ENCODE measurements around the gene WWC2.

Gene WWC2

GRCh38 chr4:183348136-183348535, 249.1 kb downstream of the WWC2 start:
- no peak for TF ChIP-seq CTCF (IDR thresholded peaks at IDR 0.05; ENCODE audit: insufficient read depth, low read length)
- no peak overlapping the region for H3K4me3 ChIP-seq (replicated peaks; ENCODE audit: insufficient read depth, low read length)
- no peak for DNase-seq (ENCODE audit: low read depth in 1 of 2, low spot score in 1 of 2)
- H3K27ac ChIP-seq (replicated peaks): no peak overlapping the region
- H3K27me3 ChIP-seq (ENCODE audit: insufficient read depth, poor library complexity, severe bottlenecking): peaks cover under 1% of the 10 kb centered on the region

GRCh38 chr4:183348706-183349659, 249.9 kb downstream of the WWC2 start:
- H3K27me3 ChIP-seq (ENCODE audit: insufficient read depth, poor library complexity, severe bottlenecking): no peaks in the 10 kb centered on the region
- H3K4me3 ChIP-seq (replicated peaks; ENCODE audit: insufficient read depth, low read length): no peak overlapping the region
- TF ChIP-seq POLR2AphosphoS5 (IDR thresholded peaks at IDR 0.05; ENCODE audit: low read depth) (no peak), CTCF (IDR thresholded peaks at IDR 0.05; ENCODE audit: insufficient read depth, low read length) (no peak), SPI1 (IDR thresholded peaks at IDR 0.05; ENCODE audit: borderline replicate concordance, low read depth) (no peak), GABPA (IDR thresholded peaks at IDR 0.05; ENCODE audit: low read depth) (no peak)
- TF ChIP-seq, protein P1, sequence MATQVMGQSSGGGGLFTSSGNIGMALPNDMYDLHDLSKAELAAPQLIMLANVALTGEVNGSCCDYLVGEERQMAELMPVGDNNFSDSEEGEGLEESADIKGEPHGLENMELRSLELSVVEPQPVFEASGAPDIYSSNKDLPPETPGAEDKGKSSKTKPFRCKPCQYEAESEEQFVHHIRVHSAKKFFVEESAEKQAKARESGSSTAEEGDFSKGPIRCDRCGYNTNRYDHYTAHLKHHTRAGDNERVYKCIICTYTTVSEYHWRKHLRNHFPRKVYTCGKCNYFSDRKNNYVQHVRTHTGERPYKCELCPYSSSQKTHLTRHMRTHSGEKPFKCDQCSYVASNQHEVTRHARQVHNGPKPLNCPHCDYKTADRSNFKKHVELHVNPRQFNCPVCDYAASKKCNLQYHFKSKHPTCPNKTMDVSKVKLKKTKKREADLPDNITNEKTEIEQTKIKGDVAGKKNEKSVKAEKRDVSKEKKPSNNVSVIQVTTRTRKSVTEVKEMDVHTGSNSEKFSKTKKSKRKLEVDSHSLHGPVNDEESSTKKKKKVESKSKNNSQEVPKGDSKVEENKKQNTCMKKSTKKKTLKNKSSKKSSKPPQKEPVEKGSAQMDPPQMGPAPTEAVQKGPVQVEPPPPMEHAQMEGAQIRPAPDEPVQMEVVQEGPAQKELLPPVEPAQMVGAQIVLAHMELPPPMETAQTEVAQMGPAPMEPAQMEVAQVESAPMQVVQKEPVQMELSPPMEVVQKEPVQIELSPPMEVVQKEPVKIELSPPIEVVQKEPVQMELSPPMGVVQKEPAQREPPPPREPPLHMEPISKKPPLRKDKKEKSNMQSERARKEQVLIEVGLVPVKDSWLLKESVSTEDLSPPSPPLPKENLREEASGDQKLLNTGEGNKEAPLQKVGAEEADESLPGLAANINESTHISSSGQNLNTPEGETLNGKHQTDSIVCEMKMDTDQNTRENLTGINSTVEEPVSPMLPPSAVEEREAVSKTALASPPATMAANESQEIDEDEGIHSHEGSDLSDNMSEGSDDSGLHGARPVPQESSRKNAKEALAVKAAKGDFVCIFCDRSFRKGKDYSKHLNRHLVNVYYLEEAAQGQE (IDR thresholded peaks at IDR 0.05; ENCODE audit: insufficient replicate concordance, low read depth): no peak
- no peak for DNase-seq (ENCODE audit: low read depth in 1 of 2, low spot score in 1 of 2)
- H3K27ac ChIP-seq (replicated peaks): no peak overlapping the region

DNA sequence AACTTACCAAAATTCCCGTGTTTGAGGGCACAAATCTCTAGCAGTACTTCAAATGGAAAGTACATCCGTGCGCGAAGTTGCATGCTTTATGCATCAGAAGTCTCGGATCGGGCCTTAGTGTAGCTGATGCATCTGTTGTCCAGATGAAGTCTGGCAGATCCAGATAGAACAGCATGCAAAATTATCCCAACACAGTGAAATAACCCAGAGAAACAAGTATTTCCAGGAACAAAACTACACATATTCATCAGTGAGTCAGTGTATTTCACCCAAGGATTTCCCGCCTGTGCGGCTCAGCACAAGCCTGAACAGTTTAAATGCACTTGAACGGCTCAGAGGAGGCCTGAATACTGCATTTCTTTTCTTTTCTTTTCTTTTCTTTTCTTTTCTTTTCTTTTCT, 250.6 kb downstream of the WWC2 start:
- TF ChIP-seq GABPA (IDR thresholded peaks at IDR 0.05; ENCODE audit: low read depth): no peak
- TF ChIP-seq, protein P1 (IDR thresholded peaks at IDR 0.05; ENCODE audit: insufficient replicate concordance, low read depth): no peak
- no peak for TF ChIP-seq SPI1 (IDR thresholded peaks at IDR 0.05; ENCODE audit: borderline replicate concordance, low read depth)
- no peak for TF ChIP-seq CTCF (IDR thresholded peaks at IDR 0.05; ENCODE audit: insufficient read depth, low read length)
- TF ChIP-seq POLR2AphosphoS5 (IDR thresholded peaks at IDR 0.05; ENCODE audit: low read depth): no peak
- no peak overlapping the region for H3K27ac ChIP-seq (replicated peaks)
- H3K4me3 ChIP-seq (replicated peaks; ENCODE audit: insufficient read depth, low read length): no peak overlapping the region
- no peak for DNase-seq (ENCODE audit: low read depth in 1 of 2, low spot score in 1 of 2)
- H3K27me3 ChIP-seq (ENCODE audit: insufficient read depth, poor library complexity, severe bottlenecking): no peaks in the 10 kb centered on the region

Measured in HL-60 (cell line).